Stimulated activated CD4-positive, alpha-beta T cell treated with anti-CD3 and anti-CD28 coated beads, TNF-alpha, amount 100 ng/mL, for 24 hours (primary cell): ENCODE results near the gene NFIB.

Experiments used
- DNase-seq, 3 experiments: peaks; one replicate each; pipeline ENCODE4 v3.0.0-alpha.2; 2020; ENCODE audit warnings: low read depth in 3 of 3

The NFIB gene

GRCh38 chr9:14278291-14278721, 35.6 kb downstream of the NFIB start:
- no peak for DNase-seq

- DNase-seq = no peak
These were observed 36.2 kb downstream of the NFIB start for GRCh38 chr9:14277761-14278160.

- DNase-seq = no peak
These were observed 36.7 kb downstream of the NFIB start for GRCh38 chr9:14277244-14277643.

- DNase-seq = no peak
These were observed 38.6 kb downstream of the NFIB start for GRCh38 chr9:14275331-14275730.

GRCh38 chr9:14273696-14274121, 40.2 kb downstream of the NFIB start:
- no peak for DNase-seq

GRCh38 chr9:14272927-14273528, 40.9 kb downstream of the NFIB start:
- DNase-seq = no peak

GRCh38 chr9:14271093-14271673, 42.8 kb downstream of the NFIB start:
- DNase-seq = no peak

GRCh38 chr9:14270358-14271092, 43.4 kb downstream of the NFIB start:
- DNase-seq = no peak

GRCh38 chr9:14269916-14270315, 44.0 kb downstream of the NFIB start:
- no peak for DNase-seq

GRCh38 chr9:14263707-14264483, 50.0 kb downstream of the NFIB start:
- DNase-seq = no peak

GRCh38 chr9:14262827-14263226, 51.1 kb downstream of the NFIB start:
- no peak for DNase-seq

- DNase-seq = no peak
These were observed 52.3 kb downstream of the NFIB start for GRCh38 chr9:14261616-14262015.

- no peak for DNase-seq
These were observed 53.8 kb downstream of the NFIB start for GRCh38 chr9:14260101-14260500.

GRCh38 chr9:14258660-14259239, 55.2 kb downstream of the NFIB start:
- no peak for DNase-seq

GRCh38 chr9:14258156-14258555, 55.8 kb downstream of the NFIB start:
- DNase-seq = no peak

- no peak for DNase-seq
These were observed 57.4 kb downstream of the NFIB start for GRCh38 chr9:14256588-14256987.

GRCh38 chr9:14251154-14252071, 62.5 kb downstream of the NFIB start:
- no peak for DNase-seq

GRCh38 chr9:14250794-14251153, 63.2 kb downstream of the NFIB start:
- DNase-seq = no peak

- no peak for DNase-seq
These were observed 64.4 kb downstream of the NFIB start for GRCh38 chr9:14249527-14249926.

GRCh38 chr9:14248149-14248548, 65.8 kb downstream of the NFIB start:
- DNase-seq = no peak

- no peak for DNase-seq
These were observed 66.4 kb downstream of the NFIB start for GRCh38 chr9:14247577-14247976.
